Measurements from ENCODE around the gene FLNC.

Gene FLNC

DNA sequence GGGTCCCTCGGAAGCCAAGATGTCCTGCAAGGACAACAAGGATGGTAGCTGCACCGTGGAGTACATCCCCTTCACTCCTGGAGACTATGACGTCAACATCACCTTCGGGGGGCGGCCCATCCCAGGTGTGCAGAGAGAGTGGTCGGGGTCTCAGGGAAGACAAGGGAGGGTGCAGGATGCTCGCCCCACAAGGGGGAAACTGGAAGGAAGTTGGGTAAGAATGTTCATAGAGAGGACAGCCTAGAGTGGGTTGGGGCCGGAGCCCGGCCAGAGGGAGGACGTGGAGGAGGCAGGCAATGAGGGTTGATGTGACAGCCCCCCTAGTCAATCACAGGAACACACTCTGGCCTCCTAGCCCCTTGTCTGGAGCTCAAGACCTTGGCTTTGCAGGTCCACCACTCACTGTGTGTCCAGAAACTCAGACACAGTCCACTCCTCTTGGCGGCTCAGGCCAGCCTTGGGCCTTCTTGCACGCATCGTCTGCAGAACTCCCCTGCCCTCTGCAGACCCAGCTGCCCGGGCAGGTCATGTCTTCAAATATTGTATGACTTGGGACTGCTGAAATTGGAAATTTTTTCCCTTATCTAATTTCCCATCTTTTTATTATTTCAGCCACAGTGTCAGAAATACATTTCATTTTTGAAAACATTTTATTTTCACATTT is 16.7 kb downstream of the FLNC start:
- DNase-seq (ENCODE audit: low spot score) = no peak

DNA sequence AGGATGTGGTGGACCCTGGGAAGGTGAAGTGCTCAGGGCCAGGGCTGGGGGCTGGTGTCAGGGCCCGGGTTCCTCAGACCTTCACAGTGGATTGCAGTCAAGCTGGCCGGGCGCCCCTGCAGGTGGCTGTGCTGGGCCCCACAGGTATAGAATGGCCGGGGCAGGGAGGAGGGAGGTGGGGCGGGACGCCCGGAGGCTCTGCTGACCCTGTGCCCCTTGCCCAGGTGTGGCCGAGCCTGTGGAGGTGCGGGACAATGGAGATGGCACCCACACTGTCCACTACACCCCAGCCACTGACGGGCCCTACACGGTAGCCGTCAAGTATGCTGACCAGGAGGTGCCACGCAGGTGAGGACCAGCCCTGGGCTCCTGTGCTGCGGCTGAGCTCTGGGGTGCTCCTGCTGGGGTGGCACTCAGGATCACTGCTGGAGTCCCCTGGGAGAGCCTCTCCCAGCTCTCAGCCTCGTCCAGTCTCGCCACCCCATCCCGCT is 17.6 kb downstream of the FLNC start:
- no peak for DNase-seq (ENCODE audit: low spot score)

DNA sequence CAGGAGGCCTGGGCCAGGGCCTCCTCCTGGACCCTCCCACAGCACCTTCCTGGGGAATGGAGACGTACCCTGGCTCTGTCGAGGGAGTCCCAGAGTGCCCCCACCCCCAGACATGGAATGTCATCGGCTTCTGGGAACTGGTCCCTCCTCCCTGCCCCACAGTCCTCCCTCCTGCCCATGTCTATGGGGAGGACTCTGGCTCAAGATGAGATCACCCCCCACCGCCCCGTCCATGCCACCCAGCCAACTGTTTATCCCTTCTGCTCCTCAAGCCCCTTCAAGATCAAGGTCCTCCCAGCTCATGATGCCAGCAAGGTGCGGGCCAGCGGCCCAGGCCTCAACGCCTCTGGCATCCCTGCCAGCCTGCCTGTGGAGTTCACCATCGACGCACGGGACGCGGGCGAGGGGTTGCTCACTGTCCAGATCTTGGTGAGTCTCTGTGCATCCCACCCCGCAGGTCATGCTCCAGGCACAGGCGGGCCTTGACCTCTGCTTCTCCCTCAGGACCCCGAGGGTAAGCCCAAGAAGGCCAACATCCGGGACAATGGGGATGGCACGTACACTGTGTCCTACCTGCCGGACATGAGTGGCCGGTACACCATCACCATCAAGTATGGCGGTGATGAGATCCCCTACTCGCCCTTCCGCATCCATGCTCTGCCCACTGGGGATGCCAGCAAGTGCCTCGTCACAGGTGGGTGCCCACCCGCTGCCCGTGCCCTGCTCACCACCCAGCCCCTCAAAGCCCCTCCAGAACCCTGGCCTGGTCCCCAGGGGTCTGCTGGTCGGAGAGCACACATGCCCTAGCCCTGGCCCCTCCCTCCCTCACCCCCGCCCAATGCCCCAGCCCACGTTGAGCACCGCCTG is 18.3 kb downstream of the FLNC start:
- DNase-seq (ENCODE audit: low spot score) = no peak

DNA sequence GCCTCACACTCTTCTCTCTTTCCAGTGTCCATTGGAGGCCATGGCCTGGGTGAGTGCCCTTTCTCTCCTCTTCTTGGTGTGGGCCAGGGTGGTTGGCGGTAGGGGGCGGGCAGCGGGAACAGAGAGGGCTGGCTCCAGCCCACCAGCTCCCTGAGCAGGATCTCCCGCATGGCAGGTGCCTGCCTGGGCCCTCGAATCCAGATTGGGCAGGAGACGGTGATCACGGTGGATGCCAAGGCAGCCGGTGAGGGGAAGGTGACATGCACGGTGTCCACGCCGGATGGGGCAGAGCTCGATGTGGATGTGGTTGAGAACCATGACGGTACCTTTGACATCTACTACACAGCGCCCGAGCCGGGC is 18.9 kb downstream of the FLNC start:
- no peak for DNase-seq (ENCODE audit: low spot score)

DNA sequence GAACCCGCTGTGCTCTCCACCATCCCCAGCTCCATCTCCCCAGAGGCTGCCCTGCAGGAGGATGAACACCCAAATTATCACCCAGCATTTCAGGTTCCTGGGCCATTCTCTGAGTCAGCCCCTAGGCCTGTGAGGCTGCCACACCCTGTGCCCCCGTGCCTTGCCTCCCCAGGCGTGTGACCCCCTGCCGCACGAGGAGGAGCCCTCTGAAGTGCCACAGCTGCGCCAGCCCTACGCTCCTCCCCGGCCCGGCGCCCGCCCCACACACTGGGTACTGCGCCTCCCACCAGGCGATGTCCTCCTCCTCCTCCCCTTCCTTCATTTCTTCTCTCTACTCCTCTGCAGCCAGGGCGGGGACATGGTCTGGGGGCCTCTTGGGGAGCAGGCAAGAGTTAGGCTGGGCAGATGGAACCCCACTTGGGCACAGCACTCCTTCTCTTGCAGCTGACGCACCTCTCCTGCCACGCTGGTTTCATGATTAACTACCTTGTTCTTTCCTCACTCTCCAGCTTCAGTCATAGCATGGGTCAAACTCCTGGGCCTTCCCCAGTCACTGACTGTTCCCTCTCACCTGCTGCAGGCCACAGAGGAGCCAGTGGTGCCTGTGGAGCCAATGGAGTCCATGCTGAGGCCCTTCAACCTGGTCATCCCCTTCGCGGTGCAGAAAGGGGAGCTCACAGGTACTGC is 19.7 kb downstream of the FLNC start:
- DNase-seq (ENCODE audit: low spot score) = no peak

DNA sequence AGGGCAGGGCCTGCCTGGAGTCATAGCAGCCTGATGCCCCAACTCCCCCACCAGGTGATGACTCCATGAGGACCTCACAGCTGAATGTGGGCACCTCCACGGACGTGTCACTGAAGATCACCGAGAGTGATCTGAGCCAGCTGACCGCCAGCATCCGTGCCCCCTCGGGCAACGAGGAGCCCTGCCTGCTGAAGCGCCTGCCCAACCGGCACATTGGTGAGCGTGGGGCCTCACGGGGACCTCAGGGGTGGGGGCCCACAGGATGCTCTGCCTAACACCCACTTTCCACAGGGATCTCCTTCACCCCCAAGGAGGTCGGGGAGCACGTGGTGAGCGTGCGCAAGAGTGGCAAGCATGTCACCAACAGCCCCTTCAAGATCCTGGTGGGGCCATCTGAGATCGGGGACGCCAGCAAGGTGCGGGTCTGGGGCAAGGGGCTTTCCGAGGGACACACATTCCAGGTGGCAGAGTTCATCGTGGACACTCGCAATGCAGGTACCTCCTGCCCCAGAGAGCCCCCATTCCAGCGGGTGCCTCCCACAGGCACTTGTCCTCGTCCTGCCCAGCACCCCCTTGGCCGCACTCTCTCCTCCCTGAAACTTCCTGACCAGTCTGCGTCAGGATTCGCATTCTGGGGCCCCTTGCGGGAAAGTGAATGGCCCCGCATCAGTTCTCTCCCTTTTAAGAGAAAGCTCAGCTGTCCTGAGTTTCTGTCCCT is 22.5 kb downstream of the FLNC start:
- no peak for DNase-seq (ENCODE audit: low spot score)

DNA sequence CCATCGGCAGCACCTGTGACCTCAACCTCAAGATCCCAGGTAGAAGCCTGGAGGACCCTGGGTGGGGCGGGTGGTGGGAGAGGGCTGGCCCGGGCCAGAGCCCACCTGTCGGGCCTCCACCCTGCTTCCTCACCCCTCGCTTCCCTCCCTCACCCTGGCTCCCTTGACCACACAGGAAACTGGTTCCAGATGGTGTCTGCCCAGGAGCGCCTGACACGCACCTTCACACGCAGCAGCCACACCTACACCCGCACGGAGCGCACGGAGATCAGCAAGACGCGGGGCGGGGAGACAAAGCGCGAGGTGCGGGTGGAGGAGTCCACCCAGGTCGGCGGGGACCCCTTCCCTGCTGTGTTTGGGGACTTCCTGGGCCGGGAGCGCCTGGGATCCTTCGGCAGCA is 23.6 kb downstream of the FLNC start:
- DNase-seq (ENCODE audit: low spot score) = no peak

DNA sequence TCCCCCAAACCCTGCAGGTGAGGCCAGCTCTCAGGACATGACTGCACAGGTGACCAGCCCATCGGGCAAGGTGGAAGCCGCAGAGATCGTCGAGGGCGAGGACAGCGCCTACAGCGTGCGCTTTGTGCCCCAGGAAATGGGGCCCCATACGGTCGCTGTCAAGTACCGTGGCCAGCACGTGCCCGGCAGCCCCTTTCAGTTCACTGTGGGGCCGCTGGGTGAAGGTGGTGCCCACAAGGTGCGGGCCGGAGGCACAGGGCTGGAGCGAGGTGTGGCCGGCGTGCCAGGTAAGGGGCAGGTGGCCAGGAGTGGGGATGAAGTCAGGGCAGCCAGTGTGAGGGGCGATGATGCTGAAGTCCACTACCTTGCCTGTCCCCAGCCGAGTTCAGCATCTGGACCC is 24.2 kb downstream of the FLNC start:
- DNase-seq (ENCODE audit: low spot score) = no peak

DNA sequence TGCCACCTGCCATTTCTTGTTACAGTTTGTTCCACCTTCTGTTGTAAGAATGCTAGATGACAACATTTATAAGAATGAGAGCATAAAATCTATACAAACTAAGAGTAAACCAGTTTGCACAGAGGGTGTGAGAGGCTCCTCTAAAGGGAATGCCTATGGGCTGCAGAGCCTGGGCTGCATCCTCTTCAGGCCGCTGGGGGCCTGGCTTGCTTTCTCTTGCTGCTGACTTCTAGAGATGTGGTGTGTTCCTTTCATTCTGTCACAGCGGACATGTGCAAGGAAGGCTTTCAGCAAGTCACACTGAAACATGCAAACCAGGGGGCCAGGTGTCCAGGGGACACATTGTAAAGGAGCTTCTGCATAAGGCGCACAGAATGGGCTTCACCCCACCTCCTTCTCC is 25.4 kb downstream of the FLNC start:
- DNase-seq (ENCODE audit: low spot score) = no peak

DNA sequence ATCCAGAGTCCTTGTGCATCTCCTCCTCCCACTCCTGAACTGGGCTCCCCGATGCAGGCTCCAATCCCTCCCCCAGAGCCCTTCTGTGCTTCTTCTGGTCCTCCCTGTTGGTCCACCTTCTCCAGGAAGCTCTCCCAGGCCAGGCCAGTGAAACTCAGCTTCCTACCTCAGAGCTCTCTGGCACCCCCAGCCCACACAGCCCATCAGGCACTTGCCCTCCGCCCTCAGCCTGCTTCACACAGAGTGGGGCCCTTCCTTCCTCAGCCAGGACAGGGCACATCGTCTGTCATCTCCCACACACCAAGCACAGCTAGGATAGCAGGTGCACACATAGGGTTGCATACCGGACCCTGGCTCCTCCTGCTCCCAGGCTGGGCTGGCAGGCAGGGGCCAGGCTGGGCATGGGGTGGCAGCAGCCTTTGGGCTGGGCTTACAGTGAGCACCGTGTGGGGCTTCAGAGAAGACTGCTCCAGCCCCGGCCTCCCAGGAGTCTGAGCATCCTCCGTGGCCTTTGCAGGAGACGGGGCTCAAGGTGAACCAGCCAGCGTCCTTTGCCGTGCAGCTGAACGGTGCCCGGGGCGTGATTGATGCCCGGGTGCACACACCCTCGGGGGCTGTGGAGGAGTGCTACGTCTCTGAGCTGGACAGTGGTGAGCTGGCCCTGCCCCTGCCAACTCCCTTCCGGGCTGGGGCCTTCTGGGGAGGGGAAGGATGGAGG is 26.0 kb downstream of the FLNC start:
- DNase-seq (ENCODE audit: low spot score) = no peak

DNA sequence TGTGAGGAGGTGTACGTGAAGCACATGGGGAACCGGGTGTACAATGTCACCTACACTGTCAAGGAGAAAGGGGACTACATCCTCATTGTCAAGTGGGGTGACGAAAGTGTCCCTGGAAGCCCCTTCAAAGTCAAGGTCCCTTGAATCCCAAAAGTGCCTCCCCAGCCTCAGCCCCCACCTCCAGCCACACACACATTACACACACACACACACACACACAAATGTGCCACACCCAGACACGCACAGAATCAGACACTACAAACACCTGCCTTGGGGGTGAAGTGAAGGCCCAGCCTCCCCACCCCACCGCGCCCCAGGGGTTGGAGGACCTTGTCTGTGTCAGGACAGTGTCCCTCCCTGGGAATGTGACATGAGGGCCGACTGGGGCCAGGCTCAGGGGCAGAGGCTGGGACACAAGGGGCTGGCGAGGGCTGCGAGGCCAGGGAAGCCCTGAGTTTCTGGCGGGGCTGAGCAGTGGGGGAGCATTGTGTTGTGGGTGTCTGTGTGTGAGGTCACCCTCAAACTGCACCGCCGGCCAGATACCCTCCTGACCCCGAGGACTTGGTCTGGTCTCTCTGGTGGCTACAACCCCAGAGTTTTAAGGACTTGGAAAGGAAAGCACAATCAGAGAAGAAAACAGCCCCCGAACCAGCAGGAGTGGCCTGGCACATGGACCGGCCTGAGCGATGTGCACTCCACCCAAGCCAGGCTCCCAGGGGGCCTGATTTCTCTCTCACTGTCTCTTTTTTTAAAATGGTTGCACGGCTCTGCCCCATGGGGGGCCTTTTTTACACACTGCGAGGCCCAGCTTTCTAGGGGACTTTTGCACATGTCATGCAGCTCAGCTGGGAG is 28.4 kb downstream of the FLNC start:
- DNase-seq (ENCODE audit: low spot score) = no peak

DNA sequence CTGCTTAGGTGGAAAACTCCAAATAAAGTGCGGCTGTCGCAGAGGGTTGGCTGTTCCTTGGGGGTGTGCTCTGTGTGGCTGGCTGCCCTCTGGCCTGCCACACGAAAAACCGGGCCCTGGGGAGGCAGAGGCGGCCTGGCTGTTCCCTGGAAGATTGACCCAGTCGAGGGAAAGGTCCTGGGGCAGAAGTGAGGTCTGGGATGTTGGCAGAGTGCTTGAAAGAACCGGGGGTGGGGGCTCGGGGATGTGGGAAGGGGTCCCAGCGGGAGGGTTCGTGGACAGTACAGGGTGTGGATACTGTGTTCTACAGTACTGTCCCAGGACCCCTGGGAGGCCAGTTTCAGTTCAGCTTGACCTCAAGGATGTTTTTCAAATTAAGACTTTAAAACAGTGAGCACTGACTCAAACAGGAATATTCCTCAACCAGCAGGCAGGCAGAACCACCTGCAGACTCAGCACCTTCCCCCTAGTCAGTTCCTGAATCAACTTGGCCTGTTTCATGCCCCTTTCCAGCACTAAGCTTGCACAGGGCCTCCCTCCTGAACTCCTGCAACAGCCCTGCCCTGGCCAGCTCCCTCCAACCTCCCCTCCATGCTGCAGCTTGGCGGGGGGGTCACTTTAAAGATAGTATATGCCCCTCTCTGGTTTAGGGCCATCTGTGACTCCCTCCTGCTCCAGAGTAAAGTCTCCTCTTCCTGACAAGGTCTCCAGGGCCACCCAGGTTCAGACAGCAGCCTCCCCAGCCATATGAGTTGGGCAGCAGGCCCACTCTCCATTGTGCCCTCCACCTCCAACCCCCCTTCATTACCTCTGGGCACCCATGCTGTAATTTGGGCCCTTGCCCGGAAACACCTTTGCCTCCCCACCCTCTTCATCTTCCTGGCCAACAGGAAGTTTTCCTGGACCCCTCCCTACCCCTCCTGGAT is 29.3 kb downstream of the FLNC start:
- DNase-seq (ENCODE audit: low spot score) = no peak

DNA sequence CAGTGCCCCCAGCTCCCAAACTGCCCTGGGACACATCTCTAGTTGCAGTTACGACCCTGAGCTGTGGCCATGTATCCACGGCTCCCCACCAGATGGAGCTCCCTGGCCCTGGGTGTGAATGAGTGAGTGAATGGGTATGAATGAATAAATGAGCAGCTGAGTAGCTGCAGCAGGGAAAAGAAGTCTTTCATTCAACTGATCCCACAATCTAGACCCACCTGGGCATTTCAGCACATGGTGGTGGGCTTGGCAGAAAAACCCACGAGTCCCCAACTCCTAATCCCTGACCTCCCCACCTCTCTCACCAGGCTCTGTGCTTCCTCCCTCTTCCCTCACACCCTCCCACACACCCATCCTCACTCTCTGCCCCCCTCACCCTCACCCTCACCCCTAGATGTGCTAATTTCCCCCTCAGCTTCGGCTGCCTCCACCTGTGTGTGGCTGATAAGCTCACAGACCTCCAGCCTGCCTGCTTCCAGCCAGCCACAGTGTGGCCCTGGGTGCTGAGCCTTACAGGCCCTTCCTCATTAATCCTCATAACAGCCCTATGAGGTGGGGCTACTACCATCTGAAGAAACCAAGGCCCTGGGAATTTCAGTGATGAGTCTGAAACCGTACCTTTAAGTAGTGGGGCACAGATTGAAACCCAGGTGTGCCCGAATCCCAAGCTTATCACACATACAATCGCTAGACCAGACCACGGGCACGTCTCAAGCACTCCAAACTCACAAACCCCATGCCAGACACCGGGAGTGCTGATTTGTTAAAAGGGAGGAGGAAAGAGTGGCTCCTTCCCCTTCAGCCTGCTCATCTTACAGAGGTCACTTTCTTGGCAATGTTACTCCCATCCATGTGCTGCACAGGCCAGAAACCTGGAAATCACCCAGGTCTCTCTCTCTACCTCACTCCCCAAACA is 30.2 kb downstream of the FLNC start:
- peak; percentile 78 for DNase-seq (ENCODE audit: low spot score)

DNA sequence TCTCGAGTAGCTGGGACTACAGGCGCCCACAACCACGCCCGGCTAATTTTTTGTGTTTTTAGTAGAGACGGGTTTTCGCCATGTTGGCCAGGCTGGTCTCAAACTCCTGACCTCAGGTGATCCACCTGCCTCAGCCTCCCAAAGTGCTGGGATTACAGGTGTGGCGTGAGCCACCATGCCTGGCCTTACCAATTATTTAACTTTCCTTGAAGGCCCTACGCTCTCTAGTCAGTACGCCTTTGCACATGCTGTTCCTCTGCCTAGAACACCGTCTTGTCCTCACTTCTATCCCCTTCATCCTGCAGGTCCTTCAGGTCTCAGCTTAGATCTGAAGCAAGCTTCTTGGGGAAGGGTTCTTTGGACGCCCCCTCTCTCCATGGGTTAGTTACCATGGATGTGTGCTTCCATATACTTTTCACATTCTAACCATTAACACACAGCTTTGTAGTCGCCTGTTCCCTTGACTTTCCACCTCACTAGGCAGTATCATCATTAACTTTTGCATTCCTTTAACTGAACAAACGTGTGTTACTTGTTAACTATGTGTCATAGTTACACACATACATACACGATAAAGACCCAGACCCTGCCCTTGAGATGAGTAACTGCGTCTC is 31.9 kb downstream of the FLNC start:
- no peak for DNase-seq (ENCODE audit: low spot score)

DNA sequence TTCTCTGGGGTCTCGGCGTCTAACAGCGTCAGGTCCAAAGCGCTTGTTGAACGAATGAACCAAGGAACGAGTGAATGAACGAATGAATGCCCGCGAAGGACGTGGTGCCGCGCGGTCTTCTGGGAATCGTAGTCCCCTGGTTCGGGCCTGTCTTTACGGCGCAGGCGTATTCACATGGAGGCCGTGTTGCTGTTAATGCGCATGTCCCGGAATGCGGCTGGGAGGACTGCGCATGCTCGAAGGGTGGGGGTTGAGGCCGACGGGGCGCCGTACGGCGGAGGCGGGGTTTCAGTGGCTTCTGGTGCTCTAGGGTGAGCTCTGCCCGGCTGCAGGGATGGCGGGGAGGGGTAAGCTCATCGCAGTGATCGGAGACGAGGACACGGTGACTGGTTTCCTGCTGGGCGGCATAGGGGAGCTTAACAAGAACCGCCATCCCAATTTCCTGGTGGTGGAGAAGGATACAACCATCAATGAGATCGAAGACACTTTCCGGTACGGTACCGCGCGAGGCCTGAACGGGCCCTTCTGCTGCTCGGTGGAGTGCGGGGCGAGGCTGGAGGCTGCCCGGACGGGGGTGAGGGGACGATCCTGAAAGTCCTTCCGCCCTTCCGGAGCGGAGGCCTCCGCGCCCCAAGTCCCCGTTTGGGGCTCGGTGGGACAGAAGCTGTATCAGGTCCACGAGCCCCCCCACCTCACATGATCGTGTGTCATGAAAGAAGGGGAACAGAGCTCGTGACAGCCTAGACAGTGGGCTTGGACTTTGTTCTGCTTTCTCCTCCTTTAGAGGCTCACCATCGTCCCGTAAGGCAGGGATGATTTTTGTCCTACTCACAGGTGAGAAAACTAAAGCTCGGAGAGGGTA is 32.6 kb downstream of the FLNC start, which contains the start of gene ATP6V1F:
ATP6V1F (plus strand) TSS at position 286 of the 862 bp plus-strand sequence; CDS start at position 335, 49 bp downstream.
- peak; percentile 97 for DNase-seq (ENCODE audit: low spot score)

DNA sequence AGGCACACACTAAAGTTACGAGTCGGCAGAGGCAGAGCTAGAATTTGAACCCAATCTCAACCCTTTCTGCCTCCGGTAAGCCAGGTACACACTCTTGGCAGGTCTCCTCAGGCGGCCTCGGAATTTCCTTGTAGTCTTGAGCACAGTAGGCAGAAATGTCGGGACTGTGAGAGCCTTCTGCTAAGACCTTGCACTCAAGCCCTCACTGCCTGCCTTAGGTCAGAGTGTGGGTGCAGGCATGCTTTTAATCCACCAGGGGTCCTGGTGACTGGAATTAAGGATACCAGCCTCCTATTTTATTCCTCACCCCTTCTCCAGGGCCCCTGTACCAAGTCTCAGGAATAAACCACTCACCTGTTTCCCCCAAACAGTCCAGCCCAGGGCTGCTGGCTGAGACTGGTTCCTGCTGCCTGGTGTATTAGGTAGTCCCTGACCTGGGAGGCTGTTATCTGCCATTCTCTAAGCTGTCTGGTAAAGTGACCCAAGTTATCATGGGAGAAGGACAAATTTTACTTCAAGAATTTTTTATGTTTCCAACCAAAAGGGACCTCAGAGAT is 33.3 kb downstream of the FLNC start:
- peak; percentile 70 for DNase-seq (ENCODE audit: low spot score)

DNA sequence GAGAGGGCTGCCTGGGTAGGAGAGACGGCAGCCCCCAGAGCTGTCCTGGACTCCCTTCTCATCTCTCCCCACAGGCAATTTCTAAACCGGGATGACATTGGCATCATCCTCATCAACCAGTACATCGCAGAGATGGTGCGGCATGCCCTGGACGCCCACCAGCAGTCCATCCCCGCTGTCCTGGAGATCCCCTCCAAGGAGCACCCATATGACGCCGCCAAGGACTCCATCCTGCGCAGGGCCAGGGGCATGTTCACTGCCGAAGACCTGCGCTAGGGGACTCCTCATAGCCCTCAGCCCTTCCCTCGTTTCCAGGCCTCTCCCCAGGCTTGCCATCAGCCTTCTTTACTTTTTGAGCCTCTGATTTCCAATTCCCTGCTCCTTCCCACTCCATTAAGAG is 35.1 kb downstream of the FLNC start:
- DNase-seq (ENCODE audit: low spot score) = no peak

Measured in cerebellar cortex (tissue), 1 donor.